Testis (tissue), 2 donors: ENCODE results near the gene ASB3.

Experiments
- POLR2A ChIP-seq: fragments of 450-650 bp; IDR thresholded peaks from one replicate; pipeline ENCODE4 v1.6.1; 2017; ENCODE audit warnings: antibody characterized with exemption, mild to moderate bottlenecking, moderate library complexity
- TF ChIP-seq, protein P1 (sequence below), 3 experiments: fragments of 450-650 bp in 2 of 3; fragments of 200-600 bp in 1 of 3; sonication (generic) in 1 of 3; IDR thresholded peaks; one replicate each; pipeline ENCODE4 v1.5.1; 2016 to 2019; ENCODE audit warnings: antibody characterized with exemption in 3 of 3, mild to moderate bottlenecking in 2 of 3, moderate library complexity in 1 of 3

DNA sequence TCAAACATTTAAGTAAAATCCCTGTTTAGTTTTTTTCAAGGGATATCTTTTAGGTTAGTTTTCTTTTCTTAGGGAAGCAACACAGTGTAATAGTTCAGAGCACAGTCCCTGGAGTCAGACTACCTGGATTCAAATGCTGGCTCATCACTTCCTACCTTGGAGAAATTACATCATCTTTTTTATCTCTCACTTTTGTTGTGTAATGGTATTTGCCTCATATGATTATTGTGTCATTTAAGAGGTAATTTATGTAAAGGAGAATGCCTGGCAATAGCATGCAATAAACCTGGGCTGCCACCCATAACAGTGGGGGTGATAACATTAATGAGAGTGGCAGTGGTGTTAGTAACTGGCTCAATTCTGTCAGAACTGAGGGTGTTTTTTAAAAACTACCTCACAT lies 26.4 kb upstream of the ASB3 start:
- TF ChIP-seq, protein P1, sequence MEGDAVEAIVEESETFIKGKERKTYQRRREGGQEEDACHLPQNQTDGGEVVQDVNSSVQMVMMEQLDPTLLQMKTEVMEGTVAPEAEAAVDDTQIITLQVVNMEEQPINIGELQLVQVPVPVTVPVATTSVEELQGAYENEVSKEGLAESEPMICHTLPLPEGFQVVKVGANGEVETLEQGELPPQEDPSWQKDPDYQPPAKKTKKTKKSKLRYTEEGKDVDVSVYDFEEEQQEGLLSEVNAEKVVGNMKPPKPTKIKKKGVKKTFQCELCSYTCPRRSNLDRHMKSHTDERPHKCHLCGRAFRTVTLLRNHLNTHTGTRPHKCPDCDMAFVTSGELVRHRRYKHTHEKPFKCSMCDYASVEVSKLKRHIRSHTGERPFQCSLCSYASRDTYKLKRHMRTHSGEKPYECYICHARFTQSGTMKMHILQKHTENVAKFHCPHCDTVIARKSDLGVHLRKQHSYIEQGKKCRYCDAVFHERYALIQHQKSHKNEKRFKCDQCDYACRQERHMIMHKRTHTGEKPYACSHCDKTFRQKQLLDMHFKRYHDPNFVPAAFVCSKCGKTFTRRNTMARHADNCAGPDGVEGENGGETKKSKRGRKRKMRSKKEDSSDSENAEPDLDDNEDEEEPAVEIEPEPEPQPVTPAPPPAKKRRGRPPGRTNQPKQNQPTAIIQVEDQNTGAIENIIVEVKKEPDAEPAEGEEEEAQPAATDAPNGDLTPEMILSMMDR (IDR thresholded peaks at IDR 0.05), result no peak
- no peak for TF ChIP-seq POLR2A
